GM23338 (cell line): ENCODE data around the gene ATG9A. TPM values are rescaled to one million over a fixed set of nuclear protein-coding genes. Genes with fewer than 3 reads are reported as not detected.

ENCODE experiments used
- ATAC-seq: fragments of 200-7000 bp; cut with Tn5 transposase; 3 replicates; pipeline ENCODE4 v1.9.1; 2020
- DNase-seq: peaks from one replicate; pipeline ENCODE4 v3.0.0-alpha.2; 2015; ENCODE audit warnings: low spot score
- H2AFZ ChIP-seq: fragments of 200-600 bp; sonication (generic); 2 replicates; pipeline ENCODE4 v1.8.0; 2016; ENCODE audit warnings: antibody characterized with exemption, mild to moderate bottlenecking, moderate library complexity
- H3F3A ChIP-seq: fragments of 200-600 bp; sonication (generic); replicated peaks from 2 replicates; pipeline ENCODE4 v1.8.0; 2017; ENCODE audit warnings: antibody characterized with exemption, mixed run types, low read depth
- H3K27ac ChIP-seq: fragments of 200-600 bp; sonication (generic); 2 replicates; pipeline ENCODE4 v1.6.1; 2016; ENCODE audit warnings: low read depth
- H3K27me3 ChIP-seq: fragments of 200-600 bp; sonication (generic); 2 replicates; pipeline ENCODE4 v1.8.0; 2016; ENCODE audit warnings: mild to moderate bottlenecking, mixed run types, moderate library complexity; ENCODE audit not compliant: insufficient read depth
- H3K36me3 ChIP-seq: fragments of 200-600 bp; sonication (generic); 2 replicates; pipeline ENCODE4 v1.8.0; 2016; ENCODE audit warnings: mild to moderate bottlenecking; ENCODE audit not compliant: insufficient read depth
- H3K4me1 ChIP-seq: fragments of 200-600 bp; sonication (generic); 2 replicates; pipeline ENCODE4 v1.8.0; 2016; ENCODE audit warnings: mild to moderate bottlenecking, moderate library complexity; ENCODE audit not compliant: insufficient read depth
- H3K4me2 ChIP-seq: fragments of 200-600 bp; sonication (generic); 2 replicates; pipeline ENCODE4 v1.7.1; 2017; ENCODE audit warnings: mixed run types
- H3K4me3 ChIP-seq: fragments of 200-600 bp; sonication (generic); 2 replicates; pipeline ENCODE4 v1.6.1; 2016; ENCODE audit warnings: mixed run types
- H3K79me2 ChIP-seq: fragments of 200-600 bp; sonication (generic); replicated peaks from 2 replicates; pipeline ENCODE4 v1.8.0; 2017; ENCODE audit warnings: mild to moderate bottlenecking; ENCODE audit not compliant: insufficient read depth
- H3K9me2 ChIP-seq: fragments of 200-600 bp; sonication (generic); 2 replicates; pipeline ENCODE4 v1.8.0; 2017; ENCODE audit not compliant: insufficient read depth
- H4K20me1 ChIP-seq: fragments of 200-600 bp; sonication (generic); replicated peaks from 2 replicates; pipeline ENCODE4 v1.8.0; 2017; ENCODE audit warnings: mild to moderate bottlenecking; ENCODE audit not compliant: insufficient read depth
- H3K27ac Mint-ChIP-seq: 2 replicates; pipeline ENCODE4 v1.8.0; 2020; ENCODE audit warnings: inconsistent platforms, mild to moderate bottlenecking, moderate library complexity, mixed read lengths
- H3K27me3 Mint-ChIP-seq: 3 replicates; pipeline ENCODE4 v1.8.0; 2022; ENCODE audit warnings: low read depth, mild to moderate bottlenecking, moderate library complexity, mixed read lengths, inconsistent platforms; ENCODE audit not compliant: insufficient read depth, poor library complexity
- H3K36me3 Mint-ChIP-seq: 3 replicates; pipeline ENCODE4 v1.8.0; 2021; ENCODE audit warnings: low read depth, mild to moderate bottlenecking, inconsistent platforms, moderate library complexity, mixed read lengths
- H3K4me1 Mint-ChIP-seq: 3 replicates; pipeline ENCODE4 v1.8.0; 2020; ENCODE audit warnings: mild to moderate bottlenecking, inconsistent platforms, mixed read lengths
- H3K4me3 Mint-ChIP-seq: 3 replicates; pipeline ENCODE4 v1.8.0; 2021; ENCODE audit warnings: moderate library complexity, mild to moderate bottlenecking, inconsistent platforms, mixed read lengths
- H3K9me3 Mint-ChIP-seq: 3 replicates; pipeline ENCODE4 v1.8.0; 2020; ENCODE audit warnings: moderate library complexity, mild to moderate bottlenecking, inconsistent platforms, mixed read lengths
- CREB1 ChIP-seq: fragments of 250-450 bp; sonication (Bioruptor Pico); IDR thresholded peaks from 2 replicates; pipeline ENCODE4 v1.5.0; 2020; ENCODE audit warnings: low read depth, mild to moderate bottlenecking, moderate library complexity
- EZH2 ChIP-seq: fragments of 200-600 bp; sonication (generic); IDR thresholded peaks from one replicate; pipeline ENCODE4 v1.8.0; 2017; ENCODE audit warnings: antibody characterized with exemption, mild to moderate bottlenecking, low read depth; ENCODE audit not compliant: unreplicated experiment
- EZH2phosphoT487 ChIP-seq: fragments of 200-600 bp; sonication (generic); IDR thresholded peaks from one replicate; pipeline ENCODE4 v1.8.1; 2018; ENCODE audit warnings: antibody characterized with exemption; ENCODE audit not compliant: unreplicated experiment
- JUNB ChIP-seq: IDR thresholded peaks from one replicate; pipeline ENCODE4 v1.6.1; 2016; ENCODE audit warnings: antibody characterized with exemption; ENCODE audit not compliant: unreplicated experiment
- POLR2AphosphoS5 ChIP-seq: IDR thresholded peaks from 2 replicates; pipeline ENCODE4 v1.6.1; 2016; ENCODE audit warnings: antibody characterized with exemption, low read depth
- ZNF114 ChIP-seq: fragments of 250-450 bp; sonication (Bioruptor Pico); IDR thresholded peaks from 2 replicates; pipeline ENCODE4 v1.5.0; 2020; ENCODE audit warnings: mild to moderate bottlenecking, moderate library complexity
- long read RNA-seq: library from polyadenylated mRNA; unstranded; transcript quantifications from one replicate; pipeline ENCODE4 v2.0.0, GENCODE V29; 2020; ENCODE audit not compliant: unreplicated experiment
- polyA plus RNA-seq: library from polyadenylated mRNA; unstranded; fragments of >200 nt; fragmentation: Nextera tagmentation; extraction: Ambion mirVana; gene quantifications from 2 replicates; pipeline ENCODE4 v1.2.1, GENCODE V29; 2016
- total RNA-seq: library from RNA; depleted of rRNA; stranded (reverse); fragments of >200 nt; shearing (Covaris generic); gene quantifications from 2 replicates; pipeline ENCODE4 v1.2.3, GENCODE V29; 2014; rRNA removed
- TF ChIP-seq, protein P1 (sequence below): IDR thresholded peaks from 2 replicates; pipeline ENCODE4 v1.6.1; 2016; ENCODE audit warnings: antibody characterized with exemption
- TF ChIP-seq, protein P2 (sequence below): fragments of 250-450 bp; sonication (Bioruptor Pico); IDR thresholded peaks from 2 replicates; pipeline ENCODE4 v1.5.0; 2020; ENCODE audit warnings: mild to moderate bottlenecking, moderate library complexity

Gene ATG9A, protein sequence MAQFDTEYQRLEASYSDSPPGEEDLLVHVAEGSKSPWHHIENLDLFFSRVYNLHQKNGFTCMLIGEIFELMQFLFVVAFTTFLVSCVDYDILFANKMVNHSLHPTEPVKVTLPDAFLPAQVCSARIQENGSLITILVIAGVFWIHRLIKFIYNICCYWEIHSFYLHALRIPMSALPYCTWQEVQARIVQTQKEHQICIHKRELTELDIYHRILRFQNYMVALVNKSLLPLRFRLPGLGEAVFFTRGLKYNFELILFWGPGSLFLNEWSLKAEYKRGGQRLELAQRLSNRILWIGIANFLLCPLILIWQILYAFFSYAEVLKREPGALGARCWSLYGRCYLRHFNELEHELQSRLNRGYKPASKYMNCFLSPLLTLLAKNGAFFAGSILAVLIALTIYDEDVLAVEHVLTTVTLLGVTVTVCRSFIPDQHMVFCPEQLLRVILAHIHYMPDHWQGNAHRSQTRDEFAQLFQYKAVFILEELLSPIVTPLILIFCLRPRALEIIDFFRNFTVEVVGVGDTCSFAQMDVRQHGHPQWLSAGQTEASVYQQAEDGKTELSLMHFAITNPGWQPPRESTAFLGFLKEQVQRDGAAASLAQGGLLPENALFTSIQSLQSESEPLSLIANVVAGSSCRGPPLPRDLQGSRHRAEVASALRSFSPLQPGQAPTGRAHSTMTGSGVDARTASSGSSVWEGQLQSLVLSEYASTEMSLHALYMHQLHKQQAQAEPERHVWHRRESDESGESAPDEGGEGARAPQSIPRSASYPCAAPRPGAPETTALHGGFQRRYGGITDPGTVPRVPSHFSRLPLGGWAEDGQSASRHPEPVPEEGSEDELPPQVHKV
- total RNA-seq (54.2 and 62.7 TPM in 2 replicates), polyA plus RNA-seq (18.0 and 20.7 TPM in 2 replicates)
- long read RNA-seq, full-length matches to known transcripts: 1 of 12 reads
- long read RNA-seq, partial matches to known transcripts: 5 of 12 reads
- long read RNA-seq, other reads (novel, unspliced or antisense): 6 of 12 reads

DNA sequence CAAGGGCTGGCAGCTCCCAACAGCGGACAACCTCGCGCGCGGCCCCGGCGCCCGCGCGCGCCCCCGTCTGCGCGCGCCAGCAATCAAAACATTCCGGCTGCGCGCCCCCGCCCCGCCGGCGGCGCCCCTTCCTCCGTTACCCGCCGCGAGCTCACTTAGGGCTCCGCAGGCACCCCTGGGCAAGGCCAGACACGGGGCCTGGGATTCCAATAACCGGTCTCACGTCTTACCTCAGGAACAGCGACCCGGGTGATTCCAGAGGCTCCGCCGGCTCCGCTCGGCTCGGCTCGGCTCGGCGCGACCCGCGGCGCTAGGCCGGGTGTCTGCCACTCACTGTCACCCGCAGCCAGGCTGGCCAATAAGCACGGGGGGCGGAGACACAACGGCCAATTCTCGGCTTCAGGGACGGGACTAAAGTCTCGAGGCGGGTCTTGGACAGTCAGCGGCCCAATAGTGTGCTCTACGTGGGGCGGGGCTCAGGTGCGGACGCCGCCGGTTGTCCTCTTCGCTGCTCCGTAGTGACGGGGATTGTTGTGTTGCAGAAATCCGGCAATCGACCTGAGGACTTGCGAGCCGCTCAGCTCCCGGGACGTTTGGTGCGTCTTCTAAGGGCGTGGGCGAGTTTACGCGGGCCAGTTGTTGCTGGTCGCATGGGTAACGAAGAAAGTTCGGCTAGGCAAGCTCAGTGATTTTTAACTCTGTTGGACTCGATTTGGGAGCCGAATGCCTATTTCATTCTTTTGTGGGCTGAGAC is at the start of gene ATG9A, which contains the start of gene ANKZF1:
Gene ATG9A, minus strand, starts transcription at position 332 of the 754 bp plus-strand sequence. CDS start 1,612 bp downstream, outside the sequence.
Gene ANKZF1, plus strand, starts transcription at position 502 of the 754 bp plus-strand sequence. CDS start 452 bp downstream, outside the sequence.
- H3K9me2 ChIP-seq: no peaks in the 10 kb centered on the region
- no peaks in the 10 kb centered on the region for H3K27me3 ChIP-seq
- Mint-ChIP-seq H3K4me1 (peaks cover 11% of the 10 kb centered on the region), H3K27me3 (peaks cover 10% of the 10 kb centered on the region), H3K4me3 (peak within 1 kb of the TSS; percentile 97), H3K36me3 (peaks cover 49% of the 10 kb centered on the region), H3K27ac (peak within 1 kb of the TSS; percentile 99), H3K9me3 (peaks cover 2% of the 10 kb centered on the region; the same call in 1 of the 3 replicates)
- peak within 1 kb of the TSS; percentile 96 for H3K4me2 ChIP-seq
- peaks cover 17% of the 10 kb centered on the region for H3K36me3 ChIP-seq
- H3K27ac ChIP-seq: peak within 1 kb of the TSS; percentile 92
- TF ChIP-seq ZNF114 (CRISPR knock-in tag): 0 out of 2 replicates have a peak, but pooled peaks have one; percentile 21
- no peak for TF ChIP-seq EZH2phosphoT487
- peak; percentile 97 for TF ChIP-seq POLR2AphosphoS5
- TF ChIP-seq CREB1 (CRISPR knock-in tag): peak; percentile 87
- peak within 1 kb of the TSS; percentile 76 for H3K4me3 ChIP-seq
- H4K20me1 ChIP-seq: peaks cover 3% of the 10 kb centered on the region
- DNase-seq (peak; percentile 100), ATAC-seq (peak; percentile 96)
- peaks cover 21% of the 10 kb centered on the region for H3K79me2 ChIP-seq
- peaks cover 7% of the 10 kb centered on the region for H3F3A ChIP-seq
- peak within 1 kb of the TSS; percentile 65 for H2AFZ ChIP-seq
- H3K4me1 ChIP-seq: peaks cover 12% of the 10 kb centered on the region

DNA sequence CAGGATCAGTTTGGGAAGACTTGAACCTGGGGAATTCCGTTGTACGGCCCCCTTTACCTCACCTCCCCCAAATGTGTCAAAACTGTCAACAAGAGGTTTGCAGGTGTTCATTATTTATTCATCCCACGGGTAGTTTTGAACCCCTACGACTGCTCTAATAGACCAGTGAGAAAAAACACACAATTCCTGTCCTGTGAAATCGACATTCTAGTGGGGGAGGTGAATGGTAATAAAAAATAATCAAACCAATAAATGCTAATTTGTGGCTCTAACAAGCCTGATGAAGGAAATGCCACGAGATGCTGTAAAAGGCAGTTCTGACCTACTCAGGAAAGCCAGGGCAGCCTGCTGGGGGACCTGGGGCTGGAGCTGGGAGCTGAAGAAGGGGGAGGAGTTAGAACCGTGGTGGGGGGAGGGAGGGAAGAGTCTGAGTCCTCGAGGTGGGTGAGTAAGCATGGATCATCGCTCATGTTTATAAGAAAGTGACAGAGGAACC is 49.3 kb upstream of the ATG9A start:
- no peaks in the 10 kb centered on the region for H3K79me2 ChIP-seq
- H3K4me3 ChIP-seq: peak overlapping the region; percentile 83
- no peaks in the 10 kb centered on the region for H3F3A ChIP-seq
- H3K27ac Mint-ChIP-seq: peak overlapping the region; percentile 92
- no peaks in the 10 kb centered on the region for H3K9me2 ChIP-seq
- peak overlapping the region; percentile 85 for H3K4me3 Mint-ChIP-seq
- no peaks in the 10 kb centered on the region for H3K27me3 ChIP-seq
- H3K36me3 Mint-ChIP-seq: peaks cover 11% of the 10 kb centered on the region; the same call in 2 of the 3 replicates
- H3K9me3 Mint-ChIP-seq: no peaks in the 10 kb centered on the region
- peak overlapping the region; percentile 13; the same call in 1 of the 2 replicates for H3K27ac ChIP-seq
- H3K4me1 Mint-ChIP-seq: peaks cover 41% of the 10 kb centered on the region
- H4K20me1 ChIP-seq: no peaks in the 10 kb centered on the region
- H3K4me1 ChIP-seq: peaks cover 35% of the 10 kb centered on the region
- ATAC-seq (peak; percentile 40), DNase-seq (no peak)
- H2AFZ ChIP-seq: 0 out of 2 replicates have a peak overlapping the region, but pooled peaks have one; percentile 33
- no peaks in the 10 kb centered on the region; the same call in 1 of the 2 replicates for H3K36me3 ChIP-seq
- H3K4me2 ChIP-seq: peak overlapping the region; percentile 95
- H3K27me3 Mint-ChIP-seq: peaks cover 16% of the 10 kb centered on the region
- TF ChIP-seq, protein P1, sequence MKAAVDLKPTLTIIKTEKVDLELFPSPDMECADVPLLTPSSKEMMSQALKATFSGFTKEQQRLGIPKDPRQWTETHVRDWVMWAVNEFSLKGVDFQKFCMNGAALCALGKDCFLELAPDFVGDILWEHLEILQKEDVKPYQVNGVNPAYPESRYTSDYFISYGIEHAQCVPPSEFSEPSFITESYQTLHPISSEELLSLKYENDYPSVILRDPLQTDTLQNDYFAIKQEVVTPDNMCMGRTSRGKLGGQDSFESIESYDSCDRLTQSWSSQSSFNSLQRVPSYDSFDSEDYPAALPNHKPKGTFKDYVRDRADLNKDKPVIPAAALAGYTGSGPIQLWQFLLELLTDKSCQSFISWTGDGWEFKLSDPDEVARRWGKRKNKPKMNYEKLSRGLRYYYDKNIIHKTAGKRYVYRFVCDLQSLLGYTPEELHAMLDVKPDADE: 0 out of 2 replicates have a peak, but pooled peaks have one; percentile 6
- no peak for TF ChIP-seq JUNB
- TF ChIP-seq, protein P2, sequence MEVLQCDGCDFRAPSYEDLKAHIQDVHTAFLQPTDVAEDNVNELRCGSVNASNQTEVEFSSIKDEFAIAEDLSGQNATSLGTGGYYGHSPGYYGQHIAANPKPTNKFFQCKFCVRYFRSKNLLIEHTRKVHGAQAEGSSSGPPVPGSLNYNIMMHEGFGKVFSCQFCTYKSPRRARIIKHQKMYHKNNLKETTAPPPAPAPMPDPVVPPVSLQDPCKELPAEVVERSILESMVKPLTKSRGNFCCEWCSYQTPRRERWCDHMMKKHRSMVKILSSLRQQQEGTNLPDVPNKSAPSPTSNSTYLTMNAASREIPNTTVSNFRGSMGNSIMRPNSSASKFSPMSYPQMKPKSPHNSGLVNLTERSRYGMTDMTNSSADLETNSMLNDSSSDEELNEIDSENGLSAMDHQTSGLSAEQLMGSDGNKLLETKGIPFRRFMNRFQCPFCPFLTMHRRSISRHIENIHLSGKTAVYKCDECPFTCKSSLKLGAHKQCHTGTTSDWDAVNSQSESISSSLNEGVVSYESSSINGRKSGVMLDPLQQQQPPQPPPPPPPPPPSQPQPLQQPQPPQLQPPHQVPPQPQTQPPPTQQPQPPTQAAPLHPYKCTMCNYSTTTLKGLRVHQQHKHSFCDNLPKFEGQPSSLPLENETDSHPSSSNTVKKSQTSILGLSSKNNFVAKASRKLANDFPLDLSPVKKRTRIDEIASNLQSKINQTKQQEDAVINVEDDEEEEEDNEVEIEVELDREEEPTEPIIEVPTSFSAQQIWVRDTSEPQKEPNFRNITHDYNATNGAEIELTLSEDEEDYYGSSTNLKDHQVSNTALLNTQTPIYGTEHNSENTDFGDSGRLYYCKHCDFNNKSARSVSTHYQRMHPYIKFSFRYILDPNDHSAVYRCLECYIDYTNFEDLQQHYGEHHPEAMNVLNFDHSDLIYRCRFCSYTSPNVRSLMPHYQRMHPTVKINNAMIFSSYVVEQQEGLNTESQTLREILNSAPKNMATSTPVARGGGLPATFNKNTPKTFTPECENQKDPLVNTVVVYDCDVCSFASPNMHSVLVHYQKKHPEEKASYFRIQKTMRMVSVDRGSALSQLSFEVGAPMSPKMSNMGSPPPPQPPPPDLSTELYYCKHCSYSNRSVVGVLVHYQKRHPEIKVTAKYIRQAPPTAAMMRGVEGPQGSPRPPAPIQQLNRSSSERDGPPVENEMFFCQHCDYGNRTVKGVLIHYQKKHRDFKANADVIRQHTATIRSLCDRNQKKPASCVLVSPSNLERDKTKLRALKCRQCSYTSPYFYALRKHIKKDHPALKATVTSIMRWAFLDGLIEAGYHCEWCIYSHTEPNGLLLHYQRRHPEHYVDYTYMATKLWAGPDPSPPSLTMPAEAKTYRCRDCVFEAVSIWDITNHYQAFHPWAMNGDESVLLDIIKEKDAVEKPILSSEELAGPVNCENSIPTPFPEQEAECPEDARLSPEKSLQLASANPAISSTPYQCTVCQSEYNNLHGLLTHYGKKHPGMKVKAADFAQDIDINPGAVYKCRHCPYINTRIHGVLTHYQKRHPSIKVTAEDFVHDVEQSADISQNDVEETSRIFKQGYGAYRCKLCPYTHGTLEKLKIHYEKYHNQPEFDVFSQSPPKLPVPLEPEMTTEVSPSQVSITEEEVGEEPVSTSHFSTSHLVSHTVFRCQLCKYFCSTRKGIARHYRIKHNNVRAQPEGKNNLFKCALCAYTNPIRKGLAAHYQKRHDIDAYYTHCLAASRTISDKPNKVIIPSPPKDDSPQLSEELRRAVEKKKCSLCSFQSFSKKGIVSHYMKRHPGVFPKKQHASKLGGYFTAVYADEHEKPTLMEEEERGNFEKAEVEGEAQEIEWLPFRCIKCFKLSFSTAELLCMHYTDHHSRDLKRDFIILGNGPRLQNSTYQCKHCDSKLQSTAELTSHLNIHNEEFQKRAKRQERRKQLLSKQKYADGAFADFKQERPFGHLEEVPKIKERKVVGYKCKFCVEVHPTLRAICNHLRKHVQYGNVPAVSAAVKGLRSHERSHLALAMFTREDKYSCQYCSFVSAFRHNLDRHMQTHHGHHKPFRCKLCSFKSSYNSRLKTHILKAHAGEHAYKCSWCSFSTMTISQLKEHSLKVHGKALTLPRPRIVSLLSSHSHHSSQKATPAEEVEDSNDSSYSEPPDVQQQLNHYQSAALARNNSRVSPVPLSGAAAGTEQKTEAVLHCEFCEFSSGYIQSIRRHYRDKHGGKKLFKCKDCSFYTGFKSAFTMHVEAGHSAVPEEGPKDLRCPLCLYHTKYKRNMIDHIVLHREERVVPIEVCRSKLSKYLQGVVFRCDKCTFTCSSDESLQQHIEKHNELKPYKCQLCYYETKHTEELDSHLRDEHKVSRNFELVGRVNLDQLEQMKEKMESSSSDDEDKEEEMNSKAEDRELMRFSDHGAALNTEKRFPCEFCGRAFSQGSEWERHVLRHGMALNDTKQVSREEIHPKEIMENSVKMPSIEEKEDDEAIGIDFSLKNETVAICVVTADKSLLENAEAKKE (CRISPR knock-in tag): no peak
- no peak for TF ChIP-seq CREB1 (CRISPR knock-in tag)
- TF ChIP-seq ZNF114 (CRISPR knock-in tag): no peak
- no peak for TF ChIP-seq EZH2
